SK-N-SH (cell line): ENCODE measurements around the gene PRPF40A.

ENCODE experiments used
- CTCF ChIP-seq: fragments of 200-600 bp; sonication (generic); IDR thresholded peaks from 2 replicates; pipeline ENCODE4 v1.6.1; 2017; ENCODE audit warnings: antibody characterized with exemption, mild to moderate bottlenecking, moderate library complexity
- EP300 ChIP-seq, 2 experiments: IDR thresholded peaks; 2 replicates each; pipeline versions ENCODE4 v1.4.0 to v1.6.1; 2012; ENCODE audit warnings: borderline replicate concordance in 1 of 2, low read depth in 1 of 2, low read length in 1 of 2
- EZH2phosphoT487 ChIP-seq: fragments of 200-600 bp; sonication (generic); IDR thresholded peaks from 2 replicates; pipeline ENCODE4 v1.6.1; 2017; ENCODE audit warnings: low read depth, mixed run types, mild to moderate bottlenecking, antibody characterized with exemption, moderate library complexity, borderline replicate concordance
- IRF3 ChIP-seq: fragments of 150-350 bp; IDR thresholded peaks from 2 replicates; pipeline ENCODE4 v1.6.1; 2016; ENCODE audit warnings: mild to moderate bottlenecking, low read depth, low read length
- MAX ChIP-seq: IDR thresholded peaks from 2 replicates; pipeline ENCODE4 v1.4.0; 2012; ENCODE audit warnings: low read depth
- MEF2A ChIP-seq: IDR thresholded peaks from 2 replicates; pipeline ENCODE4 v1.4.0; 2012; ENCODE audit warnings: low read depth, borderline replicate concordance
- NFIC ChIP-seq: IDR thresholded peaks from 2 replicates; pipeline ENCODE4 v1.4.0; 2012; ENCODE audit warnings: borderline replicate concordance
- PBX3 ChIP-seq: IDR thresholded peaks from 2 replicates; pipeline ENCODE4; 2012
- POLR2AphosphoS5 ChIP-seq: IDR thresholded peaks from 2 replicates; pipeline ENCODE4 v1.6.1; 2012; ENCODE audit warnings: low read depth, low read length
- RCOR1 ChIP-seq: fragments of 150-350 bp; IDR thresholded peaks from 2 replicates; pipeline ENCODE4 v1.6.1; 2017; ENCODE audit warnings: antibody characterized with exemption, low read length
- SMC3 ChIP-seq: IDR thresholded peaks from 2 replicates; pipeline ENCODE4 v1.6.1; 2012; ENCODE audit warnings: low read depth, low read length, improper control_type of control experiment
- TEAD4 ChIP-seq: IDR thresholded peaks from 2 replicates; pipeline ENCODE4 v1.4.0; 2012; ENCODE audit warnings: mild to moderate bottlenecking, borderline replicate concordance; ENCODE audit not compliant: insufficient read depth
- USF2 ChIP-seq: fragments of 150-350 bp; IDR thresholded peaks from 2 replicates; pipeline ENCODE4 v1.6.1; 2017; ENCODE audit warnings: antibody characterized with exemption, low read length, low read depth, borderline replicate concordance

- TF ChIP-seq CTCF (no peak), EP300 (IDR thresholded peaks at IDR 0.05; ENCODE audit: borderline replicate concordance in 1 of 2, low read depth in 1 of 2, low read length in 1 of 2) (no peak), USF2 (no peak), MAX (no peak), SMC3 (no peak), POLR2AphosphoS5 (no peak), RCOR1 (no peak), PBX3 (no peak), MEF2A (no peak), IRF3 (no peak), EZH2phosphoT487 (no peak), NFIC (no peak), TEAD4 (no peak)
Observed at GRCh38 chr2:152647552-152647951, 69.7 kb downstream of the PRPF40A start.
